ENCODE data around the gene RPS15. TPM values are rescaled to one million over a fixed set of nuclear protein-coding genes. Genes with fewer than 3 reads are reported as not detected.

Gene RPS15
- polyA plus RNA-seq, 1 donor (not counting 4 experiments of a cell fraction or from before 2014, with no cell fraction given): 795 TPM

- FAIRE-seq: peak; percentile 32
- dilution Hi-C loops (cut with MboI; ENCODE audit: extremely low pct_ligation_motif_present, low sequenced_read_pairs): no loop called here
Observed at GRCh38 chr19:1406774-1407527, 31.2 kb upstream of the RPS15 start.

GRCh38 chr19:1407528-1408299, 30.5 kb upstream of the RPS15 start, which contains the start of gene DAZAP1:
Gene DAZAP1 (plus strand): TSS chr19:1407586. CDS start chr19:1407774, 188 bp downstream.
- H3K4me3 ChIP-seq (ENCODE audit: control insufficient read depth in 2 of 3, extremely low read depth in 1 of 3, insufficient read depth in 2 of 3, low read depth in 1 of 3, low read length in 3 of 3): peak within 1 kb of the TSS; percentile 75 to 79 (median 77)
- H3K36me3 ChIP-seq (ENCODE audit: control insufficient read depth in 2 of 2, extremely low read depth in 1 of 2, insufficient read depth in 2 of 2, low read length in 2 of 2): peaks cover 4 to 14% of the 10 kb centered on the region in 2 experiments
- peak within 1 kb of the TSS; percentile 88 for H3K4me2 ChIP-seq (ENCODE audit: control insufficient read depth, extremely low read depth, insufficient read depth, low read depth, low read length)
- peak within 1 kb of the TSS; percentile 66 for H2AFZ ChIP-seq (ENCODE audit: control insufficient read depth, low read length)
- no peaks in the 10 kb centered on the region for H3K27me3 ChIP-seq (ENCODE audit: control insufficient read depth, extremely low read depth, insufficient read depth, low read length)
- H4K20me1 ChIP-seq (ENCODE audit: control insufficient read depth, extremely low read depth, insufficient read depth, low read length): peaks cover 39% of the 10 kb centered on the region
- H3K9me1 ChIP-seq (ENCODE audit: control insufficient read depth, extremely low read depth, insufficient read depth, low read length): peaks cover 2% of the 10 kb centered on the region
- H3K27ac ChIP-seq (ENCODE audit: control insufficient read depth, insufficient read depth, low read length): peak within 1 kb of the TSS; percentile 86
- dilution Hi-C loops (cut with MboI; ENCODE audit: extremely low pct_ligation_motif_present, low sequenced_read_pairs): no loop called here
- peaks cover 38% of the 10 kb centered on the region for H3K4me1 ChIP-seq (ENCODE audit: control insufficient read depth, extremely low read depth, insufficient read depth, low read length)
- no peak for TF ChIP-seq CTCF (optimal IDR thresholded peaks at IDR 0.05 in 1 of 3, IDR thresholded peaks at IDR 0.05 in 1 of 3, conservative IDR thresholded peaks at IDR 0.05 in 1 of 3; ENCODE audit: extremely low read depth in 1 of 3, insufficient read depth in 2 of 3, low read length in 3 of 3)
- TF ChIP-seq EZH2 (IDR thresholded peaks at IDR 0.05; ENCODE audit: low read length): no peak
- FAIRE-seq (no peak), DNase-seq (ENCODE audit: low read depth, low spot score) (no peak)
- no peaks in the 10 kb centered on the region for H3K9me3 ChIP-seq (ENCODE audit: control insufficient read depth, low read depth, low read length)
- H3K9ac ChIP-seq (ENCODE audit: control insufficient read depth, extremely low read depth, insufficient read depth, low read length): peak within 1 kb of the TSS; percentile 95
- H3K79me2 ChIP-seq (ENCODE audit: control insufficient read depth, insufficient read depth, low read length): peaks cover 50% of the 10 kb centered on the region

More at GRCh38 chr19:1406774-1407527, 31.2 kb upstream of the RPS15 start:
- peak overlapping the region; percentile 46 to 69 (median 57) for H3K4me3 ChIP-seq (ENCODE audit: control insufficient read depth in 2 of 3, extremely low read depth in 1 of 3, insufficient read depth in 2 of 3, low read depth in 1 of 3, low read length in 3 of 3)
- peak overlapping the region; percentile 60 for H3K4me2 ChIP-seq (ENCODE audit: control insufficient read depth, extremely low read depth, insufficient read depth, low read depth, low read length)
- no peaks in the 10 kb centered on the region for H3K27me3 ChIP-seq (ENCODE audit: control insufficient read depth, extremely low read depth, insufficient read depth, low read length)
- H3K79me2 ChIP-seq (ENCODE audit: control insufficient read depth, insufficient read depth, low read length): peaks cover 42% of the 10 kb centered on the region
- TF ChIP-seq EZH2 (IDR thresholded peaks at IDR 0.05; ENCODE audit: low read length) (no peak), CTCF (optimal IDR thresholded peaks at IDR 0.05 in 1 of 3, IDR thresholded peaks at IDR 0.05 in 1 of 3, conservative IDR thresholded peaks at IDR 0.05 in 1 of 3; ENCODE audit: extremely low read depth in 1 of 3, insufficient read depth in 2 of 3, low read length in 3 of 3) (peak; percentile 32 to 52 (median 48))
- H3K9ac ChIP-seq (ENCODE audit: control insufficient read depth, extremely low read depth, insufficient read depth, low read length): peak overlapping the region; percentile 68
- no peaks in the 10 kb centered on the region for H3K9me3 ChIP-seq (ENCODE audit: control insufficient read depth, low read depth, low read length)
- peak overlapping the region; percentile 51 for H3K27ac ChIP-seq (ENCODE audit: control insufficient read depth, insufficient read depth, low read length)
- H3K36me3 ChIP-seq (ENCODE audit: control insufficient read depth in 2 of 2, extremely low read depth in 1 of 2, insufficient read depth in 2 of 2, low read length in 2 of 2): peaks cover 4 to 10% of the 10 kb centered on the region in 2 experiments
- peak overlapping the region; percentile 66 for H2AFZ ChIP-seq (ENCODE audit: control insufficient read depth, low read length)
- peaks cover 2% of the 10 kb centered on the region for H3K9me1 ChIP-seq (ENCODE audit: control insufficient read depth, extremely low read depth, insufficient read depth, low read length)
- peak; percentile 88 for DNase-seq (ENCODE audit: low read depth, low spot score)
- H3K4me1 ChIP-seq (ENCODE audit: control insufficient read depth, extremely low read depth, insufficient read depth, low read length): peaks cover 45% of the 10 kb centered on the region
- peaks cover 32% of the 10 kb centered on the region for H4K20me1 ChIP-seq (ENCODE audit: control insufficient read depth, extremely low read depth, insufficient read depth, low read length)

All from keratinocyte (primary cell).